ENCODE results near the gene LGALS1.

DNA sequence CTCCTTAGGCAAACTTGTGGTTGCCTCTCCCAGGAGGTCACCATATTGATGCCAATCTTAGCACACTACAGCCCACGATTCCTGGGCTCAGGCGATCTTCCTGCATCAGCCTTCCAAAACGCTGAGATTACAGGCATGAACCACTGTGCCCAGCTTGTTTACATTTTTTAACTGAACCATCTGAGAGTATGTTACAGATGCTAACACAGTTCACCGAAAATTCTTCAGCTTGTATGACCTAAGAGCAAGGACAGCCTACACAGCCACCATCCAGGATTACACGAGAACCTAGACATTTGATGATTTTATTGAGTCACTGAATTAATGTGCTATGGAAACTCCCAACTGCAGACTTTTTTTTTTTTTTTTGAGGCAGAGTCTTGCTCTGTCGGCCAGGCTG, 5.8 kb upstream of the LGALS1 start:
- TF ChIP-seq POLR2A (IDR thresholded peaks at IDR 0.05; ENCODE audit: low read length) (no peak), GATA1 (IDR thresholded peaks at IDR 0.05; ENCODE audit: low read depth, low read length) (no peak)
